Esophagus muscularis mucosa (tissue), 3 donors: ENCODE results near the gene ZMIZ1.

Experiments used
- CTCF ChIP-seq, 3 experiments: fragments of 200-600 bp in 2 of 3; fragments of 450-650 bp in 1 of 3; sonication (generic) in 2 of 3; IDR thresholded peaks; one replicate each; pipeline ENCODE4 v1.5.1; 2017 to 2019; ENCODE audit warnings: antibody characterized with exemption in 3 of 3, mild to moderate bottlenecking in 2 of 3, moderate library complexity in 1 of 3
- POLR2AphosphoS5 ChIP-seq, 2 donors: sonication (generic); formaldehyde crosslinking; IDR thresholded peaks; one replicate each; pipeline ENCODE4 v1.6.1; 2017; ENCODE audit warnings: antibody characterized with exemption in 2 of 2

- TF ChIP-seq POLR2AphosphoS5 (IDR thresholded peaks at IDR 0.05) (no peak), CTCF (IDR thresholded peaks at IDR 0.05) (no peak)
Measured at GRCh38 chr10:79235765-79236432, 167.1 kb downstream of the ZMIZ1 start.
